RWPE2 (cell line): ENCODE measurements around the gene GMDS.

Source experiments
- ATAC-seq: fragments of 200-7000 bp; cut with Tn5 transposase; 3 replicates; pipeline ENCODE4 v1.9.1; 2021; ENCODE audit warnings: low read depth
- DNase-seq: peaks from one replicate; pipeline ENCODE4 v3.0.0-alpha.2; 2020; ENCODE audit warnings: low spot score
- H3K27ac ChIP-seq: fragments of 450-650 bp; 2 replicates; pipeline ENCODE4 v1.5.1; 2017; ENCODE audit warnings: mild to moderate bottlenecking; ENCODE audit not compliant: poor library complexity, severe bottlenecking
- H3K27me3 ChIP-seq: fragments of 250-450 bp; sonication (Bioruptor Pico); 2 replicates; pipeline ENCODE4 v1.5.1; 2021; ENCODE audit warnings: mild to moderate bottlenecking, moderate library complexity; ENCODE audit not compliant: insufficient read depth, poor library complexity, severe bottlenecking
- H3K36me3 ChIP-seq: fragments of 250-450 bp; sonication (Bioruptor Pico); 2 replicates; pipeline ENCODE4 v1.5.1; 2020; ENCODE audit warnings: low read depth, mild to moderate bottlenecking, moderate library complexity
- H3K4me1 ChIP-seq: fragments of 250-450 bp; sonication (Bioruptor Pico); 2 replicates; pipeline ENCODE4 v1.5.1; 2021; ENCODE audit warnings: mild to moderate bottlenecking, moderate library complexity; ENCODE audit not compliant: insufficient read depth, poor library complexity, severe bottlenecking
- H3K4me3 ChIP-seq: fragments of 250-450 bp; sonication (Bioruptor Pico); 2 replicates; pipeline ENCODE4 v1.5.1; 2021; ENCODE audit warnings: mild to moderate bottlenecking, moderate library complexity; ENCODE audit not compliant: severe bottlenecking
- H3K9me3 ChIP-seq: fragments of 250-450 bp; sonication (Bioruptor Pico); 2 replicates; pipeline ENCODE4 v1.5.1; 2021; ENCODE audit warnings: mild to moderate bottlenecking, moderate library complexity; ENCODE audit not compliant: severe bottlenecking
- CTCF ChIP-seq: fragments of 450-650 bp; IDR thresholded peaks from one replicate; pipeline ENCODE4 v1.5.1; 2017; ENCODE audit warnings: mild to moderate bottlenecking, moderate library complexity; ENCODE audit not compliant: poor library complexity, severe bottlenecking

The GMDS gene

GRCh38 chr6:1860756-1861348 lies 384.6 kb downstream of the GMDS start:
- Histone ChIP-seq H3K4me1 (peaks cover 11% of the 10 kb centered on the region), H3K36me3 (no peaks in the 10 kb centered on the region), H3K27ac (no peak overlapping the region), H3K9me3 (no peaks in the 10 kb centered on the region), H3K27me3 (no peaks in the 10 kb centered on the region), H3K4me3 (no peak overlapping the region)
- DNase-seq = no peak
- ATAC-seq = no peak
- TF ChIP-seq CTCF = no peak

GRCh38 chr6:1858859-1859258 lies 386.5 kb downstream of the GMDS start:
- Histone ChIP-seq H3K4me1 (peaks cover 11% of the 10 kb centered on the region), H3K27ac (no peak overlapping the region), H3K36me3 (no peaks in the 10 kb centered on the region), H3K9me3 (no peaks in the 10 kb centered on the region), H3K27me3 (no peaks in the 10 kb centered on the region), H3K4me3 (no peak overlapping the region)
- ATAC-seq = no peak
- no peak for TF ChIP-seq CTCF
- no peak for DNase-seq

- ATAC-seq (no peak), DNase-seq (no peak)
- H3K27ac ChIP-seq = no peak overlapping the region
- no peaks in the 10 kb centered on the region for H3K36me3 ChIP-seq
- no peak overlapping the region for H3K4me3 ChIP-seq
- no peaks in the 10 kb centered on the region for H3K9me3 ChIP-seq
- TF ChIP-seq CTCF = no peak
- H3K4me1 ChIP-seq = peaks cover 11% of the 10 kb centered on the region
- H3K27me3 ChIP-seq = no peaks in the 10 kb centered on the region
These were observed 387.2 kb downstream of the GMDS start for GRCh38 chr6:1858196-1858595.

- Histone ChIP-seq H3K4me3 (no peak overlapping the region), H3K4me1 (no peaks in the 10 kb centered on the region), H3K36me3 (no peaks in the 10 kb centered on the region), H3K27me3 (no peaks in the 10 kb centered on the region), H3K27ac (no peak overlapping the region), H3K9me3 (no peaks in the 10 kb centered on the region)
- DNase-seq = no peak
- 0 out of 3 replicates have a peak, but pooled peaks have one; percentile 27 for ATAC-seq
- TF ChIP-seq CTCF = no peak
These were observed 389.0 kb downstream of the GMDS start for GRCh38 chr6:1856381-1856780.

- H3K9me3 ChIP-seq = no peaks in the 10 kb centered on the region
- ATAC-seq = 0 out of 3 replicates have a peak, but pooled peaks have one; percentile 25
These were observed 389.5 kb downstream of the GMDS start for GRCh38 chr6:1855890-1856289.

More at GRCh38 chr6:1855890-1856289, 389.5 kb downstream of the GMDS start:
- Histone ChIP-seq H3K27ac (no peak overlapping the region), H3K4me3 (no peak overlapping the region), H3K27me3 (no peaks in the 10 kb centered on the region), H3K4me1 (no peaks in the 10 kb centered on the region), H3K36me3 (no peaks in the 10 kb centered on the region)
- no peak for DNase-seq
- no peak for TF ChIP-seq CTCF
